ENCODE results near the gene RPL22L1.
"Not testable (repeated sequence)": the region's sequence is repeated elsewhere in the genome, so short reads cannot be mapped to it uniquely, and the experiment has no call there.

The RPL22L1 gene

GRCh38 chr3:170869645-170870593 is at the start of gene RPL22L1:
Gene RPL22L1, minus strand, starts transcription at chr3:170870195. Its CDS starts 28 bp downstream, at chr3:170870167.
- DNase-seq (ENCODE audit: low spot score): peak; percentile 84

DNA sequence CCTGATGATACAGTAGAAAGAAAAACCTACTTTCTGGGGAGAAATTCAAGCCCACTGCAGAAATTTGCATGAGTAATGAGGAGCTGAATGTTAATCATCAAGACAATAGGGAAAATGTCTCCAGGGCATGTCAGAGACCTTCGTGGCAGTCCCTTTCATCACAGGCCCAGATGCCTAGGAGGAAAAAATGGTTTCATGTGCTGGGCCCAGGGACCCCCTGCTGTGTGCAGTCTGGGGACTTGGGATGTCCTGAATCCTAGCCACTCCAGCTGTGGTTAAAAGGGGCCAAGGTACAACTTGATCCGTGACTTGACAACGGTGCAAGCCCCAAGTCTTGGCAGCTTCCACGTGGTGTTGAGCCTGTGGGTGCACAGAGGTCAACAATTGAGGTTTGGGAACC is 48.7 kb upstream of the RPL22L1 start:
- no peak for DNase-seq (ENCODE audit: low spot score)

- no peak for DNase-seq (ENCODE audit: low spot score)
Measured at GRCh38 chr3:170914690-170915089, 44.7 kb upstream of the RPL22L1 start.

DNA sequence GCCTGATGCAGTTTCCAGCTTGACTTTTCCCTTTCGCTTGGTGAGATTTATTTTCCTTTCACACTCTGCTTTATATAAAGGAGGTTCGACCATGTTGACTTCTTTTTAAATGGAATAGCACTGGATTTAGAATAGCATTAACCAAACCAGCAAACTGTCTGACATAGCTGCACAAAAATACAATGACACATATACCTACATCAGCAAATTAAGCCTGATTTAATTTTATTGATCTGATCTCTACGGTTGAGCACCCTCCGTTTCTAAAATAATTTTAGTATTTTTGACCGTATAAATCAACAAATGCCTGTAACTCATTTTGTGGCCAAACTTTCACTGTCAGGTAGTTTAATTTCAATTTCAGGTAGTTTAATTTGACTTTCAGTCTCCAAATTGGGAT is 44.2 kb upstream of the RPL22L1 start:
- DNase-seq (ENCODE audit: low spot score): no peak

DNA sequence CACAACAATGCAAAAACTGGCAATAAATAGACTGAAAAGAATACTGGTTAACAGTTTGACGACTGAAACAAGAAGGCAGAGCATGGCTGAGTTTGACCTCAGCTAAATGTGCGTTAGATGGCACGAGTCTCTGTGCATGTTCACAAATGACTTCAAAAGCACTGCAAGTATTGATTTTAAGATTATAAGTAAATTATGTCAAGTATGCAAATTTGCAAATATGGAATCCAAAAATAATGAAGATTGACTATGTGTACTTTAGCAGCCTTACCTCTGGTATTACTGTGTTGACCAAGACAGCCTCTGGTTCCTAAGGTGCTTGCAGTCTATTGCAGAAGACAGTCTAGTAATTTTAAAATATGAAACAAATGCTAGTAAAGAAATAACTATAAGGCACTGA is 41.1 kb upstream of the RPL22L1 start:
- DNase-seq (ENCODE audit: low spot score): no peak

GRCh38 chr3:170910542-170910941 is 40.5 kb upstream of the RPL22L1 start:
- no peak for DNase-seq (ENCODE audit: low spot score)

DNA sequence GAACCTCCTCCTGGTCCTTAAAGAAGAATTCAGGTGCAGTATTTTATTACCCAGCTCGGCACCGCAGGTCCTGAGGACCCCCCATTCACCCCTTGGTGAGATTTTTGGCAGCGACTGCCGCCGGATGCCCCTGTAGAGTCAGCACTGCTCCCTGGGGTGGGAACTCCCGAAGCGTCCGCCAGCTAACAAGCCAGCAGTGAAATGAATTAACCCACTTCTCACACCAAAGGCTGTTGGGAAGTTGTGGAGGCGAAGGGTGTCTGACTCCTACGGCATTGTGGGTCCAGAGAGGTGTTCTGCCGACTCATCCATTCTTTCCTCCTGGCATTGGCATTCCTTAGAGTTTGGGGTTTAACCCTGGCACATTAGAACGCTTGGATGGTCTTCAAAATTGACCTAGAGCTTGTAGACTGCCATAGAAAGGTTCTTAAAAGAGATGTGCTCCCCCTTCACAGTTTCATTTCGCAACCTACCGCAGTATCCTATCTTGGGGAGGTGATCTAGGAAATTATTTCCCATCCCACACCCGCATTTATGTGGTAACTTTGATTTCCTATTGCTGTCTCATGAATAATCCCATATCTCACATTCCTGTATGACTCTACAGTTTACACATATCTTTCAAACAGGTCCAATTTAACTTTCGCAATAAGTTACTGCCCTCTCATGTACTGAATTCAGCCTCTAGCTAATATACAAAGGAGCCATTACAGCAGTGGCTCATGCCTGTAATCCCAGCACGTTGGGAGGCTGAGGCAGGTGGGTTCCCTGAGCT is 39.3 kb upstream of the RPL22L1 start:
- peak; percentile 66 for DNase-seq (ENCODE audit: low spot score)

DNA sequence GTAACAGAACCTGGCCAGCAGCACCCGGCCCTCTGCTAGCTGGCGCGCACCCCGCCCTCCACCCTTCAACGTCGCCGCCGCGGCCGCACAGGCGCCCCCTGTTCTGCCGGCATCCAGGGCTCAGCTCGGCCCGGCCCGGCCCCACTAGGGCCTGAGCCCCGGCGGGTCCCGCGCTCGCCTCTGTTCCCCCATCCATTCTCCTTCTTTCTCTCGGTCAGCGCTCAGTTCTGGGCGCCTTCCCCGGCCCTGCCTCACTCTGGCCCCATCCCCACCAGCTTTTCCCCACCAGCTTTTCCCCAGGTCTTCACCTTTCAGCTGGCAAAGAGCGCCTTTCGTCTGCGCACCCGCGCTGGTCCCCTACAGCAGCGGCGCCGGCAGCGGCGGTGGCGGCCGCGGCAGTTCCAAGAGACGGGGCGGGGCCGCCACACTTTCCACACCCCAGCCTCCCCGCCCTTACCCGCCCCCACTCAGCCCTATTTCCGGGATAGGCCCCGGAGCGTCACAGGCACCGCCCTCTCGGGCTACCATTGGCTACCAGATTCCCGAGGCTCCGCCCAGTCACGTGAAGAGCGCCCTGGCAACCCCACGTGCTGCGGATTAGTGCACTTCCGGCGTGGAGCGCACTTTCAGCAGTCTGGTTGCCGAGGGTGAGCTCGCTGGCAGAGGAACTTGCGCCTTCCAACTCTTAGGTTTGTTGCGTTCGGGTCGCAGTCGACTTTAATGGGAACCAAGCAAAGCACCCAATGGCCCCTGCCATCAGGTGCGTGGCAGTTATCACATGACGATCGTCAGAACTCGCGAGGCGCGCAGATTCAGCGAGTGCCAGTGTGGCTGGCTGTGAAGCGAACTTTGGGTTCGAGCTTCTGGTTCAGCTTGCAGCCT is 38.5 kb upstream of the RPL22L1 start, which contains the start of gene EIF5A2:
EIF5A2 (minus strand) TSS at position 403 of the 882 bp plus-strand sequence. CDS start 831 bp downstream, outside the sequence.
- DNase-seq (ENCODE audit: low spot score): peak; percentile 98

- DNase-seq (ENCODE audit: low spot score): peak; percentile 54
Measured at GRCh38 chr3:170907637-170908234, 37.7 kb upstream of the RPL22L1 start.

GRCh38 chr3:170905862-170906261 is 35.9 kb upstream of the RPL22L1 start:
- DNase-seq (ENCODE audit: low spot score): no peak

- no peak for DNase-seq (ENCODE audit: low spot score)
Measured at GRCh38 chr3:170903123-170903522, 33.1 kb upstream of the RPL22L1 start.

GRCh38 chr3:170899455-170899854 is 29.5 kb upstream of the RPL22L1 start:
- no peak for DNase-seq (ENCODE audit: low spot score)

GRCh38 chr3:170897978-170898377 is 28.0 kb upstream of the RPL22L1 start:
- DNase-seq (ENCODE audit: low spot score): no peak

DNA sequence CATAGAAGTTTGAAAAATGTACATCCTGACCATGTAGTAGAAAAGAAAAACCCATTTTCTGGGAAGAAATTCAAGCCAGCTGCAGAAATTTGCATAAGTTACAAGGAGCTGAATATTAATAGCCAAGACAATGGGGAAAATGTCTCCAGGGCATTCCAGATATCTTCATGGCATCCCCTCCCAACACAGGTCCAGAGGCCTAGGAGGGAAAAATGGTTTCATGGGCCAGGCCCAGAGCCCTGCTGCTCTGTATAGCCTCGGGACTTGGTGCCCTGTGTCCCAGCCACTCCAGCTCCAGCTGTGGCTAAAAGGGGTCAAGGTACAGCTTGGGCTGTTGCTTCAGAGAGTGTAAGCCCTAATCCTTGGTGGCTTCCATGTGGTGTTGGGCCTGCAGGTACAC is 27.2 kb upstream of the RPL22L1 start:
- not testable (repeated sequence) for DNase-seq (ENCODE audit: low spot score)

GRCh38 chr3:170896781-170897180 is 26.8 kb upstream of the RPL22L1 start:
- DNase-seq (ENCODE audit: low spot score): no peak

DNA sequence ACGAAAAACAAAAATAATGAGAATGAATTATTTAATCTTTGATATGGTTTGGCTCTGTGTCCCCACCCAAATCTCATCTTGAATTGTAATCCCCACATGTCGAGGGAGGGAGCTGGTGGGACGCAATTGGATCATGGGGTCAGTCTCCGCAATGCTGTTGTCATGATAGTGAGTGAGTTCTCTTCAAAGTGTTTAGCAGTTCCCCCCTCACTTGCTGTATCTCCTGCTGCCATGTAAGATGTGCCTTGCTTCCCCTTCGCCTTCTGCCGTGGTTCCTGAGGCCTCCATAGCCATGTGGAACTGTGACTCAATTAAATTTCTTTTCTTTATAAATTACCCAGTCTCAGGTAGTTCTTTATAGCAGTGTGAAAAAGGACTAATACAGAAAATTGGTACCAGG is 26.3 kb upstream of the RPL22L1 start:
- DNase-seq (ENCODE audit: low spot score): not testable (repeated sequence)

- no peak for DNase-seq (ENCODE audit: low spot score)
Measured at GRCh38 chr3:170893895-170894294, 23.9 kb upstream of the RPL22L1 start.

GRCh38 chr3:170889630-170890029 is 19.6 kb upstream of the RPL22L1 start:
- DNase-seq (ENCODE audit: low spot score): no peak

DNA sequence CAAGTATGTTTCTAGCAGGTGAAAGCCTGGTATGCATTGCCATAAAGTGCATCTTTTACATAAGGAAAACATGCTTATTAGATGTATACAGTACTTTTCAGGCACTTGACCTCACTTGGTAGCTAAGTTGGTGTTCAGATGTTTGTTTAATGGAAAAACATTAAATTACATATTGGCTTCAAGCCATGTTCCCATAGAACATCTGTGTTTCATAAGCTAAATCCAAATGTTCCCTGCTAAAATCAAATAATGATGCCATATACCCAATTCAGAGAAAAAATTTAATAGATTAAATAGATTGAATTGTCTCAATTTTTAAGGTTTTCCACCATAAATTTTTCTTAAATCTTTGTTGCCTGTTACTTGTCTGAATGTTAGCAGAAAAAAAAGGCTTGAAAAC is 19.1 kb upstream of the RPL22L1 start:
- DNase-seq (ENCODE audit: low spot score): no peak

- not testable (repeated sequence) for DNase-seq (ENCODE audit: low spot score)
Measured at GRCh38 chr3:170884109-170884930, 14.3 kb upstream of the RPL22L1 start.

All from hepatic stellate cell (primary cell).